ENCODE results near the gene RNASE11. TPM values are rescaled to one million over a fixed set of nuclear protein-coding genes. Genes with fewer than 3 reads are reported as not detected.

Gene RNASE11
- total RNA-seq, 2 donors from 2014 or later, result not detected

DNA sequence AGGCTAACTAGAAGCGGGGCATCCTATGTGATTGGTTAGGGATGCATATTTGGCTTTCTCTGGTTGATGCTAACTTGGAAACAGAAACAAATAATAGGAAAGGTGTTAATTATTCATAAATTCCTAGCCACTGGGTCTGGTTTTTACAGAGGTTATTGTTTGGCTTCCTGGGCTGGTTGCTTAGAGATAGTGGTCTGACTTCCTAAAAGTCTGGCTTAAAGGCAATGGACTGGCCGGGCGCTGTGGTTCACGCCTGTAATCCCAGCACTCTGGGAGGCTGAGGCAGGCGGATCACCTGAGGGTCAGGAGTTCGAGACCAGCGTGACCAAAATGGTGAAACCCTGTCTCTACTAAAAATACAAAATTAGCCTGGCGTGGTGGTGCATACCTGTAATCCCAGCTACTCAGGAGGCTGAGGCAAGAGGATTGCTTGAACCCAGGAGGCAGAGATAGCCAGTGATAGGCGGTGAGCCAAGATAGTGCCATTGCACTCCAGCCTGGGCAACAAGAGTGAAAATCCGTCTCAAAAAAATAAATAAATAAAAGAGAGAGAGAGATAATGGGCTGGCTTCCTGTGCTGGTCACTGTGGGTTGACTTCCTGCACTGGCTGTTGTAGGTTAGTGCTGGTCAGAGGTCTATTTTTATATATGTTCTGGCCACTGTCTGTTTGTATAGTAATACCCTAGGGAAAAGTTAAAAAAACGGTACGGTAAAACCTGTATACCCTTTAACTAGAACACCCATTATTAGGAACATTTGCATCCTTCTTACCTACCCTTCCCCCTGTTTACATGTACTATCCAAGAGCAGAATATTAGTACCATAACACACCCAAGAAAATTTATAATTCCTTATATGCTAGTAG is 29.6 kb upstream of the RNASE11 start:
- ATAC-seq, result no peak
- intact Hi-C loops (cut with DNase I), result loop anchor here in 1 of 2 donors (2.0 kb wide), 1 partner anchor 13 kb away; no protein-coding TSS in a partner anchor
- DNase-seq, result no peak

DNA sequence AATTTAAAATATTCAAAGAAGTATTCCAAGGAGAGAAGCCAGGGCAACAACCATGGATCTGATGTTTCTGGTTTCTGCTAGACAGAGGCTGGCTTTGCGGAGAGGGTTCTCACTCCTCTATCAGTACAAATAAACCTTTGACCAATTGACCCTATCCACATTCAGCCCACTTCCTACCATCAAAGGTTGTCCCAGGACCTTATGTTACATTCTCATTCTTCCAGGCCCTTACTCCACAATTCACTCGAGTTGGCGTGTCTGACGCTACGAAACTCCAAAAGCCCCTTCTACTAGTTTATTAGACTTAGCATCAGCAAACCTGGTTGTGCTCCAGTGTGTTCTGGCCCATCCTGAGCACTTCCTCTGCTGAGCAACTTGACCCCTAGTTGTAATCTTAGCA is 28.2 kb upstream of the RNASE11 start:
- ATAC-seq (no peak), DNase-seq (no peak)
- intact Hi-C loops (cut with DNase I), result loop anchor here in 1 of 2 donors (2.0 kb wide), 1 partner anchor 15 kb away; no protein-coding TSS in a partner anchor

DNA sequence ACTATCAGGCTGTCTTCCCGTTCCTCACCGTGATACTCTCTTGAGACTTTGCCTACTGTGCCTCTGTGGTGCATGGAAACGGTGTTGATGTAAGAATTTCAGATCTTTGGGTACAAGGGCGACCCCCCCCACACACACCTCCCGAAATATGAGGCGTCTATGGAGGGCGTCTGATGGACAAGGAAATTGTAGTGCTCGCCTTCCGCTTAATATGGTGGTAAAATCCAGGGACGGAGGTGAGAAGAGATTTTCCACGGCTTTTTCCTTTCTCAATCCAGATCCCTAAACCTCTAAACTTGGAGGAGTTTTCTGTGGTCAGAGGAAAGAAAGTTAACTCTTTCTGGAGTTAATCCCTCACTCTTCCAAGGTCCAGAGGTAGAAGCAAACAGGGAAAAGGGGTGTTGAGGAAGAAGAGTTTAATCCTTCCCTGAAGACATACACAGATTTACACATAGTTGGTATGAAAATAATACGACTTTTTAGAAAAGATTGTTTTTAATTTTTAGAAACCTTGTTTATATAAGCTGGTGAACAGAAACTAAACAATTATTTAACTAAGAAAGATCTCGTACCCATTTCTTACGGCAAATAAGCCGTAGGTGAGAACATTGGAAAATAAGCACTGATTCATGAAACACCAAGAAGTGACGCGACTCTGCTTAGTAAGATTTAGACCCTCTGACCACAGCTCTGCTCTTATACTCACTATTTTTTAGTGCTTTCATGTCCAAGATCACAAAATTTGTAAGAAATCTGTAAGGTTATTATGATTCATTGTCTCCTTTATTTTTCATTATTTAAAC is 26.4 kb upstream of the RNASE11 start:
- intact Hi-C loops (cut with DNase I), result loop anchor here (5.0 kb wide), 3 partner anchors 68 to 287 kb away; partner anchors contain the start of genes RNASE4 (in 1 of the 2) and TEP1 (in 1 of the 2)
- DNase-seq (no peak), ATAC-seq (peak; percentile 5 to 12)

DNA sequence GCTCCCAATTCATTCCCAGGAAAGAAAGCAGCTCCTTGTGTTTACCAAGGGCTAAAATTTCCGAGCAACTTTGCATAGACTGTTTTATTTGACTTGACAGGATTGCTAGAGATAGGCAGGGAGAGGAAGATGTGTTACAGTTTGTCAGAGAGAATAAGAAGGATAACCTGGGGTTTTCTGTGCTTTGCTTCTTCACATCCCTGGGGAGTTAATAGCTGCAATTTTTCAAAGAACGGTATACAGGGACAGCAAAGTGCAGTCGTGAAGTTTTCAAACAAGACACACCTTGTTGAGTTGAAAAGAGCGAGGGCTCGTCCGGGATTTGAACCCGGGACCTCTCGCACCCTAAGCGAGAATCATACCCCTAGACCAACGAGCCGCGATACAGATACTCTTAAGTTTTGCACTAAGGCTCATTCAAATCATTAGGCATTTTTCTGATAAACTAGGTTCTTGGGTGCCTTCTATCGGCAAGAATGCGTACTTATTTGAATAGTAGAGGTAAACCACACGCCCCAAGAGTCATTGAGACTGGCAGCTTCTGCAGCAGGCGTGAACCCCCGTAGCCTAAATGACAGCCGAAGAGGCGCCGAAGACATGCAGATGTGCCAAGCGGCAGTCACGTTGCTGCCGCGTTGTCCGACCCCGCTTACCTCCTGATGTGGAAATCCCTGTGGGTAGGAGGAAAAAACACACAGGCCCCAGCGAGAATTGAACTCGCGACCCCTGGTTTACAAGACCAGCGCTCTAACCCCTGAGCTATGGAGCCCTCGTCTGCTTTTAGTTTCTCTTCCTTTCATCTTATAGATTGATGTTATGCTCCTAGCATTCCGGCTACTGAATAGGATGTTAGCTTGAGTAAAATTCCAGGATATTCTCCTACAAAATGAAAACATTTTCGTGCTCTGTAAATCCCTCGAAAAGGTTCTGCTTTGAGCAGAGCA is 25.6 kb upstream of the RNASE11 start:
- intact Hi-C loops (cut with DNase I), result loop anchor here (1.0 to 5.0 kb wide), 5 partner anchors 69 to 286 kb away; partner anchors contain the start of genes TEP1 (in 2 of the 2) and RNASE4 (in 1 of the 2)
- DNase-seq (peak; percentile 83), ATAC-seq (peak; percentile 79 to 88)

DNA sequence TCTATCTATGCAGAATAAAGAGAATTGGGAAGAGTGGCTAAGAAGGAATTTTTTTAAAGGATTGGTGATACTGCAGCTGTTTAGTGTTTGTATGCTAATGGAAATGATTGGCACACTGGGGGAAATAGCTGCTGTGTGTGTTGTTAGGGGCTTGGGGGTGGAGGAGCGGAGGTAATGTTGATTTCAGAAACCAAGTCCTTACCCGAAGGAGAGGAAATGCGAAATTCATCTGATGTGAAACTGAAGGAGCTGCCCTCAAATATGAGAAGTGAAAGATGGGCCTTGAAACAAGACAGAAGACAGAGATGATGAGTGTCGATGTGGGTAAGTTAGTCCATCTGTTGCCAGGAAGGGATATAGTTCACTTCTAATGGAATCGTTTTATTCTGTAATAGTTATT is 24.6 kb upstream of the RNASE11 start:
- DNase-seq, result no peak
- ATAC-seq, result no peak
- intact Hi-C loops (cut with DNase I), result loop anchor here (2.0 to 5.0 kb wide), 4 partner anchors 70 to 285 kb away; partner anchors contain the start of genes TEP1 (in 2 of the 2) and RNASE4 (in 1 of the 2)

DNA sequence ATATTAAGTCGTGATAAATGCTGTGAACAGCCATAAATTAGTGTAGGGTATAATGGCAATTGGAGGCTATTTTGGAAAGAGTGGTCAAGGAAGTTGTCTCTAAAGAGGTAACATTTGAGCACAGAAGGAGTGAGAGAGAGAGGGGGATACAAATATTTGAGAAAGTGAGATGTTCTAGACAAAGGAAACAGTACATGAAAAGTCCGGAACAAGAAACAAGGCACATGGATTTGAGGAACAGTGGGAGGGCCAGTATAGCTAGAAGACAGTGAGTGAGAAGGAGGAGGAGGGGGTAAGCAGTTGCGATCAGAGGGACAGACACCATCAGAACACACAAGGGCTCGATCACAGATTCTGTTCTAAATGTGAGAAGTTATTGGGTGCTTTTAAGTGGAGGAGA is 23.5 kb upstream of the RNASE11 start:
- ATAC-seq (no peak), DNase-seq (no peak)
- intact Hi-C loops (cut with DNase I), result loop anchor here (5.0 kb wide), 3 partner anchors 71 to 284 kb away; partner anchors contain the start of genes RNASE4 (in 1 of the 2) and TEP1 (in 1 of the 2)

DNA sequence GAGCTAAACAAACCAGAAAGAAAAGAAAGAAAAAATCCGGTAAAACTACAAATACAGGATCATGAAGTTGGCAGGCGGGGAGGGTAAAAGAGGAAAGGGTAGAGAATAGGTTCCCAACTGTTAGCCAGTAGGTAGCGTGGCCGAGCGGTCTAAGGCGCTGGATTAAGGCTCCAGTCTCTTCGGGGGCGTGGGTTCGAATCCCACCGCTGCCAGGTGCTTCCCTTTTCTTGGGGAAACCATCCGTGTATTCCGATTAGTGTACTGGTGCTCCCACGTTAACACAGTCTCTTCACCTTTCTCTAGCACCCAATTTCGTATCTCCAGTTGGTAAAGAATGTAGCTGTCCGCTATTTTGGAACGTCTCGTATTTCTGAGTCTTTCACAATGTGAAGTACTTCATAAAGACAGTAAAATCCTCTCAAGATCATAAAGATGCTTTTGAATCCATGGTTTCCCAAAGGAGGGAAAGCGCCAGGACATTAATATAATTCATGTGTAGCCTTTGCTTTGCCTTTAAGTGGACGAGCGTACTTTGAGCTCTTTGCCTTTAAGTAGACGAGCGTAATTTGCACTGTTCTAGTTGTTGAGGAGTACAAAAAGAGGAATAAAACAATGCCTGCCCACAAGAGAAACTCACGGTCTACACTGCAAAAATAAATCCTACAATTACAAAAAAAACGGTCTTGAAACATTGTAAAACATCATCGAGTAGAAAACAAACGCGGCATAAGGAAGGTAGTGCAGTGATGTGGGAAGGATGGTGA is 22.4 kb upstream of the RNASE11 start:
- intact Hi-C loops (cut with DNase I), result loop anchor here (5.0 kb wide), 3 partner anchors 72 to 283 kb away; partner anchors contain the start of genes RNASE4 (in 1 of the 2) and TEP1 (in 1 of the 2)
- ATAC-seq (peak; percentile 72 to 84), DNase-seq (peak; percentile 78)

DNA sequence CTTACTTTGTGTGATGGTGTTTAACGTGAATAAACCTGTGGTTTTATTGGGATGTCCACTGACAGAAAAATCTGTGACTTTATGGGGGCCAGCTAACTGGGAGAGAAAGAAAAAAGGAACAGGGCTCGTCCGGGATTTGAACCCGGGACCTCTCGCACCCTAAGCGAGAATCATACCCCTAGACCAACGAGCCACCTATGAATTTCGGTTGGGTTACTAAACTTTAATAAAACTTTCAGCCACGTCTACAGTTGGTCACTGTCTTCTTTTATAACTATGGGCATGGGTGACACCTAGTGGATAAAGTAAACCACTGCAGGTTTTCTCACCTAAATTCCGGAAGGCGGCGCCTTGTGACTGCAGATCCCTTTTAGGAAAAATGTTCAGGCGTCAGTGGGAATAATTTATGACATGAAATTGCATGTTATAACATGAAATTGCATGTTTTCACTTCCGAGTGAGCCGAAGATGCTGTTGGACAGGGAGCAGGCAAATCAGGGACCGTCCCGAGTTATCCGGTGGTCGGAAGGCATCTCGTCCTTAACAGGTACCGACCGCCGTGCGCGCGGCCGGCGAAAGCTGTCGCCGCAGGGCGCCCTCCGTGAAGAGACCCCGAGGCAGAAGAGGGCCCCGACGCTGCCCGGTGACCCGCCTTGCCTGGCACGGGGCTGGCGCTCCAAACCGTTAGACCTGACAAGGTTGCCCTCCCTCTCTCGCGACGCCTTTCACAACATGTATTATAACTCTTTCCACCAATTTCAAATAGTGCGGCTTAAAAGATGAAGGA is 21.6 kb upstream of the RNASE11 start:
- DNase-seq (peak; percentile 59), ATAC-seq (peak; percentile 53 to 58)
- intact Hi-C loops (cut with DNase I), result loop anchor here (5.0 to 10.0 kb wide), 5 partner anchors 73 to 285 kb away; partner anchors contain the start of genes RNASE4 (in 1 of the 2) and TEP1 (in 1 of the 2)

DNA sequence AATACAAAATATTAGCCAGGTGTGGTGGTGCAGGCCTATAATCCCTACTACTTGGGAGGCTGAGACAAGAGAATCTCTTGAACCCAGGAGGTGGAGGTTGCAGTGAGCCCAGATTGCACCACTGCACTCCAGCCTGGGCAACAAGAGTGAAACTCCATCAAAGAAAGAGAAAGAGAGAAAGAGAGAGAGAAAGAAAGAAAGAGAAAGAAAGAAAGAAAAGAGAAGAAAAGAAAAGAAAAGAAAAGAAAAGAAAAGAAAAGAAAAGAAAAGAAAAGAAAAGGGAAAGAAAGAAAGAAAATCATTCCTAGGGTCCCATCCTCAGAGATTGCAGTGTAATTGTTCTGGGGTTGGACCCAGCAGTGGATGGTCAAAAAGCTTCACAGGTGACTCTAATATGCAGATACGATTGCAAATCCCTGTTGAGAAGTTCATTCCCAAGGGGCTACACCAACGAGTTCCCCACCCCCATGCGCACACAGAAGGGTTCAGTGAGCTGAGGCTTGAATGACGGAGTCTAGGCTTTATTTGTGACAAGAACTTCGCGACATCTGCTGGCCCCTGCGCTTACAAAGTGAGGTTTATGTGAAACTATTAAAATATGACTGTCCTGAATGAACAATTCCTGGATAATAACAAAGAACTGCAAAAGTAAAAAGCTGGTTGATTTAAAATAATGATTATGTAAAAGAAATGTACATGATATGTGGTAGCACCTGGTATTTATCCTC is 20.7 kb upstream of the RNASE11 start:
- intact Hi-C loops (cut with DNase I), result loop anchor here (10.0 kb wide), 2 partner anchors 134 to 284 kb away; no protein-coding TSS in a partner anchor

DNA sequence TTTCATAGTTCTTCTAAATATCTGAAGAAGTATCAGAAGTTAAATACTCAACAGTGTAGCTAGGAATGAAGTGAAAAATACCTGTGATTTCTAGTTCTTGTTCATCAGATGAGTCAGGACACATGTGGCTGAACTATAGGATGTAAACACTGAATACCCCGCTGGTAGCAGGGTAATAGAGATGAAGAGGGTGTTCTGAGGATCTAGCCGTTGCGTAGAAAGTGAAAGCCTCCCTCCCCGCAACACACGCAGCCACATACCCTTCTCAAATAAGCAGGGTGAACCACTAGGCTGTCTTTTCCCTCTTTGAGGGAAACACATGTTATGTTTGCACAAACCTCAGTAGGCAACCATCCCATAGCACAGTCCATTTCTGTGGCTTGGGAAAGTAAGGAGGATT is 19.8 kb upstream of the RNASE11 start:
- ATAC-seq (no peak), DNase-seq (no peak)
- intact Hi-C loops (cut with DNase I), result loop anchor here (10.0 kb wide), 2 partner anchors 133 to 283 kb away; no protein-coding TSS in a partner anchor

More for the DNA sequence above, 20.7 kb upstream of the RNASE11 start:
- ATAC-seq (no peak), DNase-seq (no peak)

DNA sequence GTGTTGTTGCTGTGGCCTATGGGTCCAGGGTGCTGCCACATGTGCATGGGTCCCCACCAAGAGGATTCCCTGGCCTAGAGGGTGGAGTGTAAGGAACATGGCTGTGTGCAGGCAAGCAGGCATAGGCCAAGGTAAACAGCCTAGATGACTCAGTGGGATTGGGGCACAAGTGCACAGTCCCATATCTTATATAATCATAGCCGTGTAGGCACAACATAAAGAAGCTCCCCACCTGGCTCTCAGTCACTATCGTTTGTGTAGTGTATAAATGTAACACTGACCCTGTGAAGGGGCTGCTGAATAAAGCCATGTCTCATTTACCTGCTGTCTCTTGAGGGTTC is 19.1 kb upstream of the RNASE11 start:
- ATAC-seq (no peak), DNase-seq (no peak)
- intact Hi-C loops (cut with DNase I), result loop anchor here (10.0 kb wide), 2 partner anchors 132 to 282 kb away; no protein-coding TSS in a partner anchor

DNA sequence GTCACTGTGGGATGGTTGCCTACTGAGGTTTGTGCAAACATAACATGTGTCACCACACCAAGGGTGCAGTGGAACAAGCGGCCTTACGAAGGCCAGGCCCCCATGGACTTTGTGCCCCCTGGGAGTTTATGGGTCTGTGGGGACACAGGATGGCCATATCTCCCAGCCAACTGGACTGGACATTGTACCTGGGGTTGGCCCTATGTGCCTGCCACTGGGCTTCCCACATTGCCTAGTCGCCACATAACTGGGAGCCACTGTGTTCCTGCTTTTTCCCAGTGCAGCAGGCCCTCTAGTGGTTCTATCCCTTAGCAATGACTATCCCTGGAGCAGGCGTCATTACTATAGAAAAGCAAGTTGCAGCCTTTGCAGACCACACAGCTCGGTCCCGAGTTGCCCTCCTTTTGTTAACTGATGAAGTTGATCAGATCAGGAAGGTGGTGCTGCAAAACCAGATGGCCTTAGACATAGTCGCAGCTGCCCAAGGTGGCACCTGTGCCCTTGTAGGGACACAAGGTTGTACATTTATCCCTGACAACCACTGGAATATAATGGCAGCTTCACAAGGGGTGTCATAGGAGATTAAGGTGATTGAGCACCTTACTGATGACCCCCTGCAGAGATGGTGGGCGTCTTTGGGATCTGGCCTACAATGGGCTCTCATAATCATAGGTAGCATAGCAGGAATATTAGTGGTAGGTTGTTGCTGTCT is 18.5 kb upstream of the RNASE11 start:
- intact Hi-C loops (cut with DNase I), result loop anchor here (10.0 kb wide), 2 partner anchors 132 to 282 kb away; no protein-coding TSS in a partner anchor
- ATAC-seq, result no peak
- DNase-seq, result no peak

DNA sequence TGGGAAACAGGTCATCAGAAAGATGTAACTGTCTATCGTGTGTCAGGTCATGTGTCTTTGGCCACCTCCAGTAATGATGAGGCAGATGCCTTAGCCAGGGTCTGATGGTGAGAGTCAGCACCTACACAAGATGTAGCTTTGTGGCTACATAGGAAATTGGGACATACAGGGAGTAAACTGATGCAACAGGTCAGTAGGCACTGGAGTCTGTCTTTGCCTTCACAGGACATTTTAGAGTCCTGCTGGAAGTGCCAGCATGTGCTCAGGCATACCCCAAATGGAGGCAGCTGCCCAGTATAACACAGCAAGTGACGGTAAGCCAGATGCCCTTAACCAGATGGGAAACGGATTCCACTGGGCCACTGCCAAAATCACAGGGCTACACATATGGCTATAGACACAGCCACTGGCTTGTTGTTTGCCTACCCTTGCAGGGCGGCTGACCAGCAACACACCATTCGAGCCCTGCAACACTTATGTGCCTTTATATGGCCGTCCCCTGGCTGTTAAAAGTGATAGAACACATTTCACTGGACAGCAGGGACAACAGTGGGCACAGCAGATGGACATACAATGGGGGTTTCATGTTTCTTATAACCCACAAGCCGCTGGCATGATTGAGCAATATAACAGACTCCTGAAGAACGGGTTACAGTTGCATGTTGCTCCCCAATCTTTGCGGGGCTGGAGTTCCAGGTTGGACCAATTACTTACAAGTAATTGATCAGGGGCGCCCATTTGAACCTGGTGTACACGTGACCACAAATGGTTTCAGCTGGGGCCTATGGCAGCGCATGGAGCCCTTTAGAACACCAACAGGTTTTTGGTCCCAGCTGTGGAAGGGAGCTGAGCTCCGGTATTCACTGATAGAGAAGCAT is 16.3 kb upstream of the RNASE11 start:
- no peak for DNase-seq
- ATAC-seq, result no peak
- intact Hi-C loops (cut with DNase I), result loop anchor here (10.0 kb wide), 2 partner anchors 129 to 279 kb away; no protein-coding TSS in a partner anchor

DNA sequence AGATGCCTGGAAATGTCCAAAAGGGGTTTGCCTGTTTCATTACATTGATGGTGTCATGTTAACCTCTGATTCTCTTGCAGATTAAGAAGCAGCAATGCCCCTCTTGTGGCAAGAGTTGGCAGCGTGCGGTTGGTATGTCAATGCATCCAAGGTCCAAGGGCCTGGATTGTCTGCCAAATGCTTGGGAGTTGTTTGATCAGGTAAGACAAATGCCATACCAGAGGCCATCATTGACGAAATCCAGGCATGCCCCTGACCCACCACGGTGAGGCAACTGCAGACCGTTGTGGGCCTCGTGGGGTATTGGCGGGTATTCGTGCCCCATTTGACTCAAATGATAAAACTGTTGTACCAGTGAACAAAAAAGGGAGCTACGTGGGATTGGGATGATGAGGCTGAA is 14.8 kb upstream of the RNASE11 start:
- intact Hi-C loops (cut with DNase I), result loop anchor here (10.0 kb wide), 2 partner anchors 128 to 278 kb away; no protein-coding TSS in a partner anchor
- DNase-seq (no peak), ATAC-seq (no peak)

Data from left cardiac atrium (tissue), 4 donors.